PC-3 (cell line): ENCODE results near the gene PLAAT2. TPM values are rescaled to one million over a fixed set of nuclear protein-coding genes. Genes with fewer than 3 reads are reported as not detected.
"Not testable (repeated sequence)": the region's sequence is repeated elsewhere in the genome, so short reads cannot be mapped to it uniquely, and the experiment has no call there.

Experiments
- ATAC-seq: fragments of 200-7000 bp; cut with Tn5 transposase; 2 replicates; pipeline ENCODE4 v1.9.1; 2020; ENCODE audit warnings: mild to moderate bottlenecking, moderate library complexity
- BruUV-seq: library from RNA; stranded (reverse); fragments of 400-500 nt; replicated peaks from 2 replicates; lab custom pipeline; 2021; lab: Mats Ljungman, UMichigan
- CTCF ChIA-PET: fragments of 300-600 bp; sonication (Branson Sonifier 250); formaldehyde crosslinking; loops from one replicate; lab custom pipeline; 2022; ENCODE audit warnings: antibody characterized with exemption; lab: Charles Lee
- POLR2A ChIA-PET: fragments of 300-600 bp; sonication (Branson Sonifier 250); formaldehyde crosslinking; loops from one replicate; lab custom pipeline; 2022; ENCODE audit warnings: antibody characterized with exemption; ENCODE audit not compliant: unreplicated experiment; lab: Charles Lee
- DNase-seq: peaks from one replicate; pipeline ENCODE4 v3.0.0-alpha.2; 2015
- H2AFZ ChIP-seq: fragments of 300-600 bp; sonication (generic); 2 replicates; pipeline ENCODE4 v1.6.0; 2016; ENCODE audit warnings: antibody characterized with exemption, low read length
- H3F3A ChIP-seq: fragments of 300-600 bp; sonication (generic); one replicate; pipeline ENCODE4 v1.6.0; 2017; ENCODE audit warnings: antibody characterized with exemption, low read length, control low read depth, mild to moderate bottlenecking; ENCODE audit not compliant: unreplicated experiment
- H3K27ac ChIP-seq: fragments of 300-600 bp; sonication (generic); 2 replicates; pipeline ENCODE4 v1.5.1; 2016; ENCODE audit warnings: mild to moderate bottlenecking, low read length
- H3K27me3 ChIP-seq: fragments of 300-600 bp; sonication (generic); 2 replicates; pipeline ENCODE4 v1.6.1; 2016; ENCODE audit warnings: low read length, mixed read lengths
- H3K36me3 ChIP-seq: fragments of 300-600 bp; sonication (generic); 2 replicates; pipeline ENCODE4 v1.6.1; 2016; ENCODE audit warnings: low read depth, mixed run types, low read length, mixed read lengths
- H3K4me1 ChIP-seq: fragments of 300-600 bp; sonication (generic); 2 replicates; pipeline ENCODE4 v1.5.1; 2016; ENCODE audit warnings: low read length; ENCODE audit not compliant: insufficient read depth
- H3K4me2 ChIP-seq: fragments of 300-600 bp; sonication (generic); 2 replicates; pipeline ENCODE4 v1.6.0; 2016; ENCODE audit warnings: low read length
- H3K4me3 ChIP-seq: fragments of 300-600 bp; sonication (generic); 2 replicates; pipeline ENCODE4 v1.5.1; 2016; ENCODE audit warnings: mild to moderate bottlenecking, low read length, mixed read lengths
- H3K79me2 ChIP-seq: fragments of 300-600 bp; sonication (generic); 2 replicates; pipeline ENCODE4 v1.6.1; 2017; ENCODE audit warnings: low read length, mixed read lengths
- H3K9ac ChIP-seq: fragments of 300-600 bp; sonication (generic); 2 replicates; pipeline ENCODE4 v1.6.0; 2016; ENCODE audit warnings: mild to moderate bottlenecking, low read length
- H3K9me2 ChIP-seq: fragments of 300-600 bp; sonication (generic); replicated peaks from 2 replicates; pipeline ENCODE4 v1.6.1; 2016; ENCODE audit warnings: mixed run types, low read length, mixed read lengths
- H3K9me3 ChIP-seq: fragments of 300-600 bp; sonication (generic); 2 replicates; pipeline ENCODE4 v1.6.1; 2016; ENCODE audit warnings: low read length, mixed read lengths
- H4K20me1 ChIP-seq: fragments of 300-600 bp; sonication (generic); 2 replicates; pipeline ENCODE4 v1.6.1; 2016; ENCODE audit warnings: low read length, mixed read lengths
- CTCF ChIP-seq: fragments of 300-600 bp; sonication (generic); conservative IDR thresholded peaks from 2 replicates; pipeline ENCODE4 v1.5.1; 2017; ENCODE audit warnings: antibody characterized with exemption, low read depth, mild to moderate bottlenecking, low read length
- EZH2 ChIP-seq: fragments of 300-600 bp; sonication (generic); IDR thresholded peaks from one replicate; pipeline ENCODE4 v1.6.1; 2017; ENCODE audit warnings: antibody characterized with exemption, mild to moderate bottlenecking, low read length; ENCODE audit not compliant: unreplicated experiment
- EZH2phosphoT487 ChIP-seq: fragments of 300-600 bp; sonication (generic); IDR thresholded peaks from 2 replicates; pipeline ENCODE4 v1.6.1; 2018; ENCODE audit warnings: mild to moderate bottlenecking, antibody characterized with exemption, low read length, borderline replicate concordance
- intact Hi-C: fragments of 100-400 bp; cut with micrococcal nuclease; formaldehyde crosslinking; loops from 2 replicates; pipeline ENCODE4 v1.9.0; 2023
- total RNA-seq: library from RNA; depleted of rRNA; stranded (reverse); fragments of >200 nt; gene quantifications from 2 replicates; pipeline ENCODE4 v1.2.3, GENCODE V29; 2014

Gene PLAAT2
- total RNA-seq, 1 experiment from 2014 or later = 5.6 TPM

GRCh38 chr11:63532799-63533475 lies 30.2 kb downstream of the PLAAT2 start:
- Histone ChIP-seq H3K9me2 (no peaks in the 10 kb centered on the region), H3K27ac (no peak overlapping the region), H4K20me1 (no peaks in the 10 kb centered on the region), H3K9ac (no peak overlapping the region), H3K36me3 (no peaks in the 10 kb centered on the region), H3K9me3 (no peaks in the 10 kb centered on the region), H2AFZ (0 out of 2 replicates have a peak overlapping the region, but pooled peaks have one; percentile 1), H3K4me1 (peaks cover 35% of the 10 kb centered on the region), H3K4me3 (no peak overlapping the region), H3K4me2 (no peak overlapping the region), H3K27me3 (no peaks in the 10 kb centered on the region), H3F3A (no peaks in the 10 kb centered on the region), H3K79me2 (no peaks in the 10 kb centered on the region)
- ChIA-PET CTCF (no interaction called here), POLR2A (no interaction called here)
- no peak for ATAC-seq
- no peak for TF ChIP-seq EZH2
- no peak for TF ChIP-seq EZH2phosphoT487
- TF ChIP-seq CTCF = no peak
- BruUV-seq = no TSS peak
- DNase-seq = no peak
- intact Hi-C loops = no loop called here

DNA sequence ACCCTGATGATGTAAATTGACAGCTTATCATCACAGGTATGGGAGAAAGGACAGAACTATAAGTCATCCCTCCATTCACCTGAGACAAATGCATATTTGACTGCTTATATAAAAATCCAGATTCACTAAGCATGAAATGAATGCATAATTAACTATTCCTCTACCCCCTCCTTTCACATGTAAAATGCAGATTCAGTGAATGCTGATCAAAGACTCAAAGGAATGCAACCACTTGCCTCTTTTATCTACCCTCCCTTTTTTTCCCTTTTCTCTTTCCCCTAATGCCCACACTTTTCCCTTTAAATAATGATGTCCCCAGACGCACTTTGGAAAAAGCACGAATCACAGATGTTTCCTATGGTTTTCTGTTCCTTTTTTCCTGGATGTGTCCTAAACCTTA lies 31.1 kb downstream of the PLAAT2 start:
- CTCF ChIA-PET = no interaction called here

DNA sequence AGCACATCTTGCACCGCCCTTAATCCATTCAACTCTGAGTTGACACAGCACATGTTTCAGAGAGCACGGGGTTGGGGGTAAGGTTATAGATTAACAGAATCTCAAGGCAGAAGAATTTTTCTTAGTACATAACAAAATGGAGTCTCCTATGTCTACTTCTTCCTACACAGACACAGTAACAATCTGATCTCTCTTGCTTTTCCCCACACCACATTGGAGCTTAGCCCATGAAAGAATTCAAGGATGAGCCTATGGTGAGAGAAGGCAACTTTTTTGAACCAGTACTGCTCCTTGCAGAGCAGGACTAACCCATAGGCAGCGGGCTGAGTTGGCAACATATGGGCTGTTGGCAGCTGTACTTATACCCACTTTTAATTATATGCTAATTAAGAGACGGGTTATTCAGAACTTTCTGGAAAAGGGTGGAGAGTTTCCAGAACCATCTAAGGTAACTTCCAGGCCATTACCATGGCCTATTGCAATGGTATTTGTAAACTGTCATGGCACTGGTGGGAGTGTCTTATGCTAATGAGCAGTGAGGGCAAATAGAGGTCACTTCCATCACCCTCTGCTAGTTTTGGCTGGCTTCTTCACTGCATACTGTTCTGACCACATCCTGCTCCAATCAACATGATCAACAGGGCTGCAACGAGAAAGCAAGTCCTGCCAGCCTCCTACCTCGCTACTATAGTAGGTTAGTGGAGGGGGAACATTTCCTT lies 31.9 kb downstream of the PLAAT2 start:
- intact Hi-C loops, H3K9ac ChIP-seq, H3K36me3 ChIP-seq, H3K9me2 ChIP-seq, H3K79me2 ChIP-seq, H3K27me3 ChIP-seq, H3K9me3 ChIP-seq, CTCF ChIA-PET, BruUV-seq, POLR2A ChIA-PET, H3F3A ChIP-seq, H4K20me1 ChIP-seq, H3K4me3 ChIP-seq: not testable (repeated sequence)
- Histone ChIP-seq H3K4me2 (peak overlapping the region; percentile 42), H3K4me1 (peaks cover 24% of the 10 kb centered on the region), H2AFZ (peak overlapping the region; percentile 15; the same call in 1 of the 2 replicates), H3K27ac (peak overlapping the region; percentile 16; the same call in 1 of the 2 replicates)
- ATAC-seq = peak; percentile 62
- DNase-seq = peak; percentile 80

More for the DNA sequence above, 31.1 kb downstream of the PLAAT2 start:
- Histone ChIP-seq H4K20me1 (no peaks in the 10 kb centered on the region), H2AFZ (0 out of 2 replicates have a peak overlapping the region, but pooled peaks have one; percentile 15), H3K4me3 (no peak overlapping the region), H3K4me1 (peaks cover 31% of the 10 kb centered on the region), H3K36me3 (no peaks in the 10 kb centered on the region), H3K9me2 (no peaks in the 10 kb centered on the region), H3K9me3 (no peaks in the 10 kb centered on the region), H3K9ac (no peak overlapping the region), H3K27ac (peak overlapping the region; percentile 16; the same call in 1 of the 2 replicates), H3F3A (no peaks in the 10 kb centered on the region), H3K27me3 (no peaks in the 10 kb centered on the region), H3K4me2 (peak overlapping the region; percentile 42), H3K79me2 (no peaks in the 10 kb centered on the region)
- DNase-seq = no peak
- TF ChIP-seq EZH2 (no peak), CTCF (no peak), EZH2phosphoT487 (no peak)
- intact Hi-C loops = no loop called here
- no peak for ATAC-seq
- POLR2A ChIA-PET = no interaction called here
- no TSS peak for BruUV-seq
